ENCODE results near the gene BNIP2. TPM values are rescaled to one million over a fixed set of nuclear protein-coding genes. Genes with fewer than 3 reads are reported as not detected.

The BNIP2 gene
- total RNA-seq, 4 donors from 2014 or later: 124 to 171 (median 160) TPM

- no peak for TF ChIP-seq CTCF (IDR thresholded peaks at IDR 0.05; ENCODE audit: low read depth)
These were observed 79.1 kb downstream of the BNIP2 start for GRCh38 chr15:59609730-59610712.

Other genes starting within 250 kb of the BNIP2 start
- gene GCNT3, start 77.5 kb downstream of the BNIP2 start, total RNA-seq: not detected
- gene GTF2A2, start 31.8 kb downstream of the BNIP2 start, total RNA-seq: 10 to 100 TPM; 24.3 to 44.5 (median 28.4) TPM